Measurements from ENCODE around the gene GBX2.
"Not testable (repeated sequence)": the region's sequence is repeated elsewhere in the genome, so short reads cannot be mapped to it uniquely, and the experiment has no call there.

The GBX2 gene

GRCh38 chr2:236143811-236144210 lies 24.4 kb downstream of the GBX2 start:
- no peak for DNase-seq

- not testable (repeated sequence) for DNase-seq
Measured at GRCh38 chr2:236141616-236142015, 26.6 kb downstream of the GBX2 start.

GRCh38 chr2:236137066-236137465 lies 31.1 kb downstream of the GBX2 start:
- no peak for DNase-seq

GRCh38 chr2:236136538-236136937 lies 31.6 kb downstream of the GBX2 start:
- DNase-seq, result no peak

GRCh38 chr2:236133410-236134012 lies 34.7 kb downstream of the GBX2 start:
- no peak for DNase-seq

- no peak for DNase-seq
Measured at GRCh38 chr2:236131073-236131692, 37.0 kb downstream of the GBX2 start.

GRCh38 chr2:236130349-236130998 lies 37.7 kb downstream of the GBX2 start:
- no peak for DNase-seq

- DNase-seq, result no peak
Measured at GRCh38 chr2:236129935-236130334, 38.3 kb downstream of the GBX2 start.

GRCh38 chr2:236128321-236128720 lies 39.9 kb downstream of the GBX2 start:
- no peak for DNase-seq

- no peak for DNase-seq
Measured at GRCh38 chr2:236127010-236127409, 41.2 kb downstream of the GBX2 start.

- no peak for DNase-seq
Measured at GRCh38 chr2:236125541-236125940, 42.6 kb downstream of the GBX2 start.

- DNase-seq, result no peak
Measured at GRCh38 chr2:236124182-236124893, 43.8 kb downstream of the GBX2 start.

- DNase-seq, result no peak
Measured at GRCh38 chr2:236123716-236124115, 44.5 kb downstream of the GBX2 start.

- no peak for DNase-seq
Measured at GRCh38 chr2:236122236-236122635, 46.0 kb downstream of the GBX2 start.

- DNase-seq, result no peak
Measured at GRCh38 chr2:236121546-236121945, 46.6 kb downstream of the GBX2 start.

- no peak for DNase-seq
Measured at GRCh38 chr2:236120829-236121228, 47.4 kb downstream of the GBX2 start.

GRCh38 chr2:236120141-236120601 lies 48.0 kb downstream of the GBX2 start:
- no peak for DNase-seq

GRCh38 chr2:236119476-236119875 lies 48.7 kb downstream of the GBX2 start:
- no peak for DNase-seq

GRCh38 chr2:236119003-236119402 lies 49.2 kb downstream of the GBX2 start:
- DNase-seq, result no peak

GRCh38 chr2:236117861-236118269 lies 50.3 kb downstream of the GBX2 start:
- no peak for DNase-seq

- no peak for DNase-seq
Measured at GRCh38 chr2:236117401-236117800, 50.8 kb downstream of the GBX2 start.
